Measurements from ENCODE around the gene P4HA1. TPM values are rescaled to one million over a fixed set of nuclear protein-coding genes. Genes with fewer than 3 reads are reported as not detected.
"Not testable (repeated sequence)": the region's sequence is repeated elsewhere in the genome, so short reads cannot be mapped to it uniquely, and the experiment has no call there.

The P4HA1 gene
- 79.2 TPM for total RNA-seq
- long read RNA-seq, transcript P4HA1-202 (15 exons, 2,727 nt) = minor isoform, 72 of 196 reads
- long read RNA-seq, transcript P4HA1-203 (15 exons, 2,727 nt) = major isoform, 97 of 196 reads
- long read RNA-seq, partial matches to known transcripts = 10 of 196 reads
- long read RNA-seq, other reads (novel, unspliced or antisense) = 16 of 196 reads

GRCh38 chr10:73096449-73097304 is at the start of gene P4HA1:
Gene P4HA1, minus strand, starts transcription at chr10:73096866. Its CDS starts 21,983 bp downstream, at chr10:73074883.
- DNase-seq = peak; percentile 100
- intact Hi-C loops (cut with DNase I) = loop anchor here (5.0 kb wide), 1 partner anchor 66 kb away; no protein-coding TSS in a partner anchor
- ATAC-seq (ENCODE audit: poor library complexity) = peak; percentile 97

- intact Hi-C loops (cut with DNase I) = loop anchor here (10.0 kb wide), 1 partner anchor 107 kb away; no protein-coding TSS in a partner anchor
- ATAC-seq (ENCODE audit: poor library complexity) (no peak), DNase-seq (no peak)
Observed at GRCh38 chr10:73141603-73142002, 44.9 kb upstream of the P4HA1 start.

- ATAC-seq (ENCODE audit: poor library complexity) (no peak), DNase-seq (no peak)
- intact Hi-C loops (cut with DNase I) = no loop called here
Observed at GRCh38 chr10:73139251-73139650, 42.6 kb upstream of the P4HA1 start.

GRCh38 chr10:73136627-73137026 is 40.0 kb upstream of the P4HA1 start:
- intact Hi-C loops (cut with DNase I) = no loop called here
- ATAC-seq (ENCODE audit: poor library complexity) = no peak
- DNase-seq = no peak

GRCh38 chr10:73134727-73135126 is 38.1 kb upstream of the P4HA1 start:
- ATAC-seq (ENCODE audit: poor library complexity) = no peak
- no peak for DNase-seq
- intact Hi-C loops (cut with DNase I) = no loop called here

- intact Hi-C loops (cut with DNase I) = no loop called here
- DNase-seq (no peak), ATAC-seq (ENCODE audit: poor library complexity) (no peak)
Observed at GRCh38 chr10:73131913-73132686, 35.4 kb upstream of the P4HA1 start.

GRCh38 chr10:73131301-73131700 is 34.6 kb upstream of the P4HA1 start:
- ATAC-seq (ENCODE audit: poor library complexity) = no peak
- no peak for DNase-seq
- intact Hi-C loops (cut with DNase I) = no loop called here

- ATAC-seq (ENCODE audit: poor library complexity) = no peak
- intact Hi-C loops (cut with DNase I) = no loop called here
Observed at GRCh38 chr10:73126343-73126742, 29.7 kb upstream of the P4HA1 start.

GRCh38 chr10:73119952-73120351 is 23.3 kb upstream of the P4HA1 start:
- intact Hi-C loops (cut with DNase I) = no loop called here
- DNase-seq (no peak), ATAC-seq (ENCODE audit: poor library complexity) (no peak)

More at GRCh38 chr10:73126343-73126742, 29.7 kb upstream of the P4HA1 start:
- no peak for DNase-seq

GRCh38 chr10:73119457-73119856 is 22.8 kb upstream of the P4HA1 start:
- no peak for DNase-seq
- ATAC-seq (ENCODE audit: poor library complexity) = no peak
- intact Hi-C loops (cut with DNase I) = no loop called here

- no peak for DNase-seq
- peak; percentile 79 for ATAC-seq (ENCODE audit: poor library complexity)
- intact Hi-C loops (cut with DNase I) = no loop called here
Observed at GRCh38 chr10:73117976-73118743, 21.5 kb upstream of the P4HA1 start.

- no peak for ATAC-seq (ENCODE audit: poor library complexity)
- DNase-seq = no peak
- intact Hi-C loops (cut with DNase I) = no loop called here
Observed at GRCh38 chr10:73116017-73116416, 19.4 kb upstream of the P4HA1 start.

GRCh38 chr10:73113551-73113950 is 16.9 kb upstream of the P4HA1 start:
- intact Hi-C loops (cut with DNase I) = no loop called here
- ATAC-seq (ENCODE audit: poor library complexity) (no peak), DNase-seq (no peak)

GRCh38 chr10:73112032-73112431 is 15.4 kb upstream of the P4HA1 start:
- ATAC-seq (ENCODE audit: poor library complexity); DNase-seq; intact Hi-C loops (cut with DNase I): not testable (repeated sequence)

- peak; percentile 61 for DNase-seq
- intact Hi-C loops (cut with DNase I) = no loop called here
- peak; percentile 97 for ATAC-seq (ENCODE audit: poor library complexity)
Observed at GRCh38 chr10:73110345-73110849, 13.7 kb upstream of the P4HA1 start, which contains the start of gene NUDT13. Gene NUDT13, plus strand, starts transcription at chr10:73110455. Its CDS starts 3,911 bp downstream, at chr10:73114366.

GRCh38 chr10:73109248-73109652 is 12.6 kb upstream of the P4HA1 start:
- intact Hi-C loops (cut with DNase I); DNase-seq; ATAC-seq (ENCODE audit: poor library complexity): not testable (repeated sequence)

- ATAC-seq (ENCODE audit: poor library complexity) (no peak), DNase-seq (no peak)
- intact Hi-C loops (cut with DNase I) = no loop called here
Observed at GRCh38 chr10:73106301-73106700, 9.6 kb upstream of the P4HA1 start.

GRCh38 chr10:73099141-73099540 is 2.5 kb upstream of the P4HA1 start:
- DNase-seq = no peak
- intact Hi-C loops (cut with DNase I) = loop anchor here (5.0 kb wide), 1 partner anchor 63 kb away; no protein-coding TSS in a partner anchor
- ATAC-seq (ENCODE audit: poor library complexity) = no peak
